BLaER1 (cell line): ENCODE measurements around the gene CTSH.

Experiments
- H3K27ac ChIP-seq: shearing (Covaris generic); formaldehyde crosslinking; 2 replicates; pipeline ENCODE4 v1.8.1; 2022
- H3K27me3 ChIP-seq: shearing (Covaris generic); formaldehyde crosslinking; 2 replicates; pipeline ENCODE4 v1.8.1; 2022
- H3K36me3 ChIP-seq: shearing (Covaris generic); formaldehyde crosslinking; 2 replicates; pipeline ENCODE4 v1.8.1; 2022
- H3K4me1 ChIP-seq: shearing (Covaris generic); formaldehyde crosslinking; 2 replicates; pipeline ENCODE4 v1.8.1; 2022
- H3K4me2 ChIP-seq: shearing (Covaris generic); formaldehyde crosslinking; 2 replicates; pipeline ENCODE4 v1.8.1; 2022
- H3K4me3 ChIP-seq: shearing (Covaris generic); formaldehyde crosslinking; 2 replicates; pipeline ENCODE4 v1.8.1; 2022
- H3K9ac ChIP-seq: shearing (Covaris generic); formaldehyde crosslinking; 2 replicates; pipeline ENCODE4 v1.8.1; 2022
- H3K9me3 ChIP-seq: shearing (Covaris generic); formaldehyde crosslinking; 2 replicates; pipeline ENCODE4 v1.8.1; 2022
- H4K20me1 ChIP-seq: shearing (Covaris generic); formaldehyde crosslinking; 2 replicates; pipeline ENCODE4 v1.8.1; 2022
- Cebpa-rat ChIP-seq: shearing (Covaris generic); IDR thresholded peaks from 2 replicates; pipeline ENCODE4 v1.8.1; 2022

The CTSH gene

GRCh38 chr15:78923480-78924360, 21.1 kb downstream of the CTSH start:
- Histone ChIP-seq H3K4me1 (no peaks in the 10 kb centered on the region), H3K9me3 (no peaks in the 10 kb centered on the region), H3K4me2 (no peak overlapping the region), H4K20me1 (0 out of 2 replicates have a peak, but pooled peaks cover 22% of the 10 kb centered on the region), H3K9ac (no peak overlapping the region), H3K27ac (no peak overlapping the region), H3K36me3 (peaks cover 91% of the 10 kb centered on the region), H3K27me3 (no peaks in the 10 kb centered on the region), H3K4me3 (no peak overlapping the region)
- no peak for TF ChIP-seq Cebpa-rat

DNA sequence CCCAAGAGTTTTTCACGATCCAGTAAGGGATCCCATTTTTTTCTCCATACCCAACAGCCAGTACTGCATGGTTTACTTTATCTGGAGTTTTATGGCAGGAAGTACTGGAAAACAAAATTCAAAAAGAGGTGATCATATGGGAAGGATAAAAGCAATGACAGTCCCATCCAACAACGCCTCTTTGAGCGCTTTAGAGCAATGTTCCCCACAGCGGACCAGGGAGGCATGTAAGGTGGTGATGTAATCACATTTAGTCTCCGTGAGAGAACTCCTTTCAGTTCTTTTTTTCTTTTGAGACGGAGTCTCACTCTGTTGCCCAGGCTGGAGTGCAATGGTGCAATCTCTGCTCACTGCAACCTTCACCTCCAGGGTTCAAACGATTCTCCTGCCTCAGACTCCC, 21.8 kb downstream of the CTSH start:
- H3K4me2 ChIP-seq, result no peak overlapping the region
- peaks cover 95% of the 10 kb centered on the region for H3K36me3 ChIP-seq
- 0 out of 2 replicates have a peak, but pooled peaks cover 22% of the 10 kb centered on the region for H4K20me1 ChIP-seq
- TF ChIP-seq Cebpa-rat, result no peak
- no peak overlapping the region for H3K27ac ChIP-seq
- H3K9me3 ChIP-seq, result no peaks in the 10 kb centered on the region
- no peak overlapping the region for H3K9ac ChIP-seq
- H3K27me3 ChIP-seq, result no peaks in the 10 kb centered on the region
- H3K4me3 ChIP-seq, result no peak overlapping the region
- no peaks in the 10 kb centered on the region for H3K4me1 ChIP-seq

DNA sequence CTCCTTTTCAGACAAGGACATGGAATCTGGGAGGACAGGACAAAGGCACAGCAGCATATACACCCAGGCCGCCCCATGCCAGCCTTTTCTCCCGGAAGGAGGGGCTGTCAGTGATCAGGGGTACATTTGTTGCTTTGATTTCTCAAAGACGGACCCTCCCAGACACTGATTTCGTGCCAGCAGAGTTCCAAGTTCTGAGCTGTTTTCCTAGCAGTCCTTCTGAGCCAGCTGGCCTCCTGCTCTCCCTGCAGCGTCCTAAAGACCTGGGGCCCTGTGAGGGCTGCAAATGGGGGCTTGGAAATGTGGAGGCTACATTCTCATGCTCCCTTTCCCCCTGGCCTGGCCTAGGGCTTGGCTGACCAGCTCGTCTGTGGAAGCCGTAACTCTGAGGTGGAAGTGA, 22.3 kb downstream of the CTSH start:
- Histone ChIP-seq H3K9ac (no peak overlapping the region), H3K27me3 (no peaks in the 10 kb centered on the region), H3K9me3 (no peaks in the 10 kb centered on the region), H4K20me1 (0 out of 2 replicates have a peak, but pooled peaks cover 22% of the 10 kb centered on the region), H3K36me3 (peaks cover 94% of the 10 kb centered on the region), H3K27ac (no peak overlapping the region), H3K4me1 (no peaks in the 10 kb centered on the region), H3K4me2 (no peak overlapping the region), H3K4me3 (no peak overlapping the region)
- TF ChIP-seq Cebpa-rat, result no peak

DNA sequence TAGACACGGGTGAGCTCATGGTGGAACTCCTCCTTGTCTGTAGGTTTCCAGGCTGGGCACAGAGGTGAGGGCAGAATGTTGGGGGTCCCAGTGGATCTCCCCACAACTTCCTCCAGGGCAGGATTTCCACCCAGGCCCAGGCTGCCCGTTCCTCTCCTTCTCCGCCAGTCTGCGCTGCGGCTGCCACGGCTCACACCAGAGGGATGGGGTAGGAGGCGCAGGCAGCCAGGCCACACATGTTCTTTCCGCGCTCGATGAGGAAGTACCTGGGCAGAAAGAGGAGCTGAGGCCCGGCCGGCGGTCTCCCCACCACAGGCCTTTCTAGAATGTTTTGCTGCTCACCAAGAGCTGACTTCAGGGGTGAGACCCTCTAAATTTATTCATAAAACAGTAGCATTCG, 22.9 kb downstream of the CTSH start:
- Histone ChIP-seq H3K27ac (no peak overlapping the region), H3K27me3 (no peaks in the 10 kb centered on the region), H3K4me2 (no peak overlapping the region), H3K4me3 (no peak overlapping the region), H3K4me1 (no peaks in the 10 kb centered on the region), H3K9ac (no peak overlapping the region), H3K9me3 (no peaks in the 10 kb centered on the region), H3K36me3 (peaks cover 89% of the 10 kb centered on the region), H4K20me1 (0 out of 2 replicates have a peak, but pooled peaks cover 22% of the 10 kb centered on the region)
- TF ChIP-seq Cebpa-rat, result no peak

DNA sequence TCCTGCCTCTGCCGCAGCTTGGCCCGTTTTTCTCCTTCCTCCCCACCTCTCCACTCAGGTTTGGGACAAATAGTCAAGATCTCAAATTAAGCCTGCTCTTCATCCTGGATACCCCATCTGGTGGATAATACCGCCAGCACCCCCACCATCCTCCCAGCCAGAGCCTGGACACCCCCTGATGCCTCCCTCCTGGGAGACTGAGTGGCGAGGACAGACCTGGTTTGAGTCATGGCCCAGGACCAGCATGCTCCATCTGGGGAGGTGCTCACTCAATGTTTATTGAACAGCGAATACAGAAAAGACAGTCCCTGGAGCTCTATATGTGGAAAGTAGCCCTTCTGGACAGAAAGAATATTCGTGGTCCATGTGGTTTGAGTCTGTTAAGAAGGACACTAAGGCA, 23.3 kb downstream of the CTSH start:
- peaks cover 22% of the 10 kb centered on the region; the same call in 1 of the 2 replicates for H4K20me1 ChIP-seq
- H3K9ac ChIP-seq, result no peak overlapping the region
- no peak overlapping the region for H3K27ac ChIP-seq
- H3K36me3 ChIP-seq, result peaks cover 85% of the 10 kb centered on the region
- no peak for TF ChIP-seq Cebpa-rat
- H3K9me3 ChIP-seq, result no peaks in the 10 kb centered on the region
- no peak overlapping the region for H3K4me2 ChIP-seq
- no peaks in the 10 kb centered on the region for H3K27me3 ChIP-seq
- no peaks in the 10 kb centered on the region for H3K4me1 ChIP-seq
- H3K4me3 ChIP-seq, result no peak overlapping the region

DNA sequence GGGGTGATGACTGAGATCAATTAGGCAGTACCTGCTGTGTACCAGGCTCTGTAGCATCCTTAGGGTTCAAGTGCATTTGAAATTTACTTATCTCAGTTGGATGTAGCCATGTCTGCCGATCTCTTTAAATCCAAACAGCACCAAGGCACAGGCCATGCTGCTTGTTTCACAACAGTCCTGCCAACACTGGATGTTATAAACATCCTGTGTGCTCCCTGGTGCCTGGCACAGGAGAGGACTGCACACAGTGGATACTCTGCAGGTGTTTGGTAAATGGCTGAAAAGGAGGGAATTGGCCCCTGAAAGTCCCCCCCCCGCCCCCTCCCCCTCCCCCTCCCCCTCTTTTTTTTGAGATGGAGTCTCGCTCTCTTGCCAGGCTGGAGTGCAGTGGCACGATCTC, 27.0 kb downstream of the CTSH start:
- H3K36me3 ChIP-seq, result peaks cover 83% of the 10 kb centered on the region
- H3K4me2 ChIP-seq, result no peak overlapping the region
- TF ChIP-seq Cebpa-rat, result no peak
- H3K27ac ChIP-seq, result no peak overlapping the region
- no peak overlapping the region for H3K4me3 ChIP-seq
- peaks cover 44% of the 10 kb centered on the region; the same call in 1 of the 2 replicates for H4K20me1 ChIP-seq
- no peak overlapping the region for H3K9ac ChIP-seq
- H3K9me3 ChIP-seq, result no peaks in the 10 kb centered on the region
- H3K27me3 ChIP-seq, result no peaks in the 10 kb centered on the region
- peaks cover 8% of the 10 kb centered on the region for H3K4me1 ChIP-seq

- H3K27ac ChIP-seq, result no peak overlapping the region
- no peak overlapping the region for H3K4me3 ChIP-seq
- TF ChIP-seq Cebpa-rat, result no peak
- H3K36me3 ChIP-seq, result peaks cover 83% of the 10 kb centered on the region
- no peaks in the 10 kb centered on the region for H3K9me3 ChIP-seq
- H4K20me1 ChIP-seq, result peaks cover 52% of the 10 kb centered on the region
- H3K9ac ChIP-seq, result no peak overlapping the region
- no peaks in the 10 kb centered on the region for H3K27me3 ChIP-seq
- H3K4me1 ChIP-seq, result peaks cover 14% of the 10 kb centered on the region
- H3K4me2 ChIP-seq, result no peak overlapping the region
These were observed 28.8 kb downstream of the CTSH start for GRCh38 chr15:78916088-78916487.

- H3K4me2 ChIP-seq, result no peak overlapping the region
- H4K20me1 ChIP-seq, result peaks cover 57% of the 10 kb centered on the region
- peaks cover 83% of the 10 kb centered on the region for H3K36me3 ChIP-seq
- no peak overlapping the region for H3K9ac ChIP-seq
- no peak overlapping the region for H3K27ac ChIP-seq
- no peaks in the 10 kb centered on the region for H3K9me3 ChIP-seq
- H3K27me3 ChIP-seq, result no peaks in the 10 kb centered on the region
- H3K4me1 ChIP-seq, result peaks cover 20% of the 10 kb centered on the region
- no peak overlapping the region for H3K4me3 ChIP-seq
- no peak for TF ChIP-seq Cebpa-rat
These were observed 29.3 kb downstream of the CTSH start for GRCh38 chr15:78915341-78916087.

DNA sequence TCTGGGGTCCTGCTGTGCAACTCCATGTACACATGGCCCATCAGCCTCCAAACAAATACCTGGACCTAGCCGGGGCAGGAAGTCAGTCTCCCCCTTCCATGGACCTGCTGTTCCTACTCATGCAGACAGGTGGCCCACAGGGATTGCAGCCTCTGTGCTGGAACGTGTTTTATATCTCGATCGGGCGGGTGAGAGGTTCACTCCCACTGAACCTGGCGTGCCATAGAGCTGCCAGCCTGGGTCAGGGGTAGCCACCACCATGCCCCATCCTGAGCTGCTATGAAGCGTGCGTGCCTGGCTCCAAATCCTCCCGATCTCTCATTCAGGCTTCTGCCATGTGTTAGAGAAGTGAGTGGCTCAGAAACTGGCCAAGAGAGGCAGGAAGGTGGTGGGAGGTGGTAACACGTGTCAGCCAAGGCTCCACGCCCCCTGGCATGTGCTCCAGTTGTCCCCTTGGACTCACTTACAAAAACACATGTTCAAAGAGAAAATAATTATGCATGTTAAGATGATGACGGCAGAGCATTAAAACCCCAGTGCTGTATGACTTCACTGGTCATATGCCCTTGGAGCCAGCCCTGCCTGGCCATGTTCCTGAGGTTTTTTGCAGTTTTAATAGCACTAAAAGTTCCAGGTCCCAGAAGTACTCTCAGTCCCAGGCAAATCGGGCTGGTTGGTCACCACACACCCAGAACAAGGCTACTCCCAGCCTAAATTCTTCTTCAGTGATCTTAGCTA, 30.6 kb downstream of the CTSH start:
- Histone ChIP-seq H3K4me2 (no peak overlapping the region), H3K27me3 (no peaks in the 10 kb centered on the region), H3K27ac (no peak overlapping the region), H4K20me1 (peaks cover 67% of the 10 kb centered on the region), H3K9ac (no peak overlapping the region), H3K9me3 (no peaks in the 10 kb centered on the region), H3K4me3 (no peak overlapping the region), H3K36me3 (peaks cover 84% of the 10 kb centered on the region), H3K4me1 (peaks cover 33% of the 10 kb centered on the region)
- TF ChIP-seq Cebpa-rat, result no peak
